ENCODE measurements around the gene RPL5.
"Not testable (repeated sequence)": the region's sequence is repeated elsewhere in the genome, so short reads cannot be mapped to it uniquely, and the experiment has no call there.

RPL5 gene

DNA sequence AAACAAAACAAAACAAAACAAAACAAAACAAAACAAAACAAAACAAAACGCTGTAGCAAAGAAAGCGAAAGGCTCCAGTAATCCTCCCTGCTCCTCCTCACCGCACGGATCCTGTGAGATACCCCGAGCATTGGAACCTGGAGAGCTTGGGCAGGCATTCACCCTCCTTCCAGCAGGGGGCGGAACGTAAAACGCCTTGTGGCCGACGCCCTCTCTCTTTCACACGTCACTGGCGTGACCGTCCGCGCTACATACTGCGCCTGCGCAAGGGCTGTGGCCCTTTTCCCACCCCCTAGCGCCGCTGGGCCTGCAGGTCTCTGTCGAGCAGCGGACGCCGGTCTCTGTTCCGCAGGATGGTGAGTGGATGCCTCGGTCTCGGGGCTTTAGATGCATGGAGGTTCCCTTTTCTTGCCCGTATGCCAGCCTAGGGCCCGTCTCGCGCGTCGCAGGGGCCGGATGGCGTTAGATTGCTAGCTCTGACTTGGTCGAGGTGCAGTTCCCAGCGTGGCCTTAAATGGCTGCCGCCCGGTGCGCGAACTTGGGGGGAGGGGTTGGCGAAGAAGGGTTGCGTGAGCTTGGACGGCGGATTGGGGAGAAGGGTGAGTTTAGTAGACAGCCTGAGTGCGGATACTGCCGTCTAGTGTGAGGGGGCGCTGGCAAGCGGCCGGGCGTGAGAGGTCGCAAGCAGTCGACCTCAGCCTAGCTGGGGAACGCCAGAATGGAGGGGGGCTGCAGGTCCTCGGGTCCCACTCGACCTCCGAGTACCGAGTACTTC is at the start of gene RPL5:
TSS of gene RPL5 (plus strand) at position 279 of the 775 bp plus-strand sequence. CDS start at position 354, 75 bp downstream.
- H3K9me3 ChIP-seq (replicated peaks; ENCODE audit: insufficient read depth, low read length): no peaks in the 10 kb centered on the region
- no peaks in the 10 kb centered on the region; the same call in 1 of the 2 replicates for H3K36me3 ChIP-seq (replicated peaks; ENCODE audit: insufficient read depth, low read length)
- peak within 1 kb of the TSS; percentile 78 for H3K4me2 ChIP-seq (ENCODE audit: low read depth, low read length)
- H3K9me2 ChIP-seq (replicated peaks; ENCODE audit: insufficient read depth, low read length): no peaks in the 10 kb centered on the region
- peaks cover 33% of the 10 kb centered on the region for H4K20me1 ChIP-seq (ENCODE audit: insufficient read depth, low read length)
- peak within 1 kb of the TSS; percentile 63; the same call in 1 of the 2 replicates for H3K27ac ChIP-seq (ENCODE audit: low read length)
- peak within 1 kb of the TSS; percentile 58; the same call in 1 of the 2 replicates for H2AFZ ChIP-seq (ENCODE audit: low read length)
- peak; percentile 91 for DNase-seq
- H3K4me3 ChIP-seq (ENCODE audit: low read length): peak within 1 kb of the TSS; percentile 90
- H3K4me1 ChIP-seq (ENCODE audit: low read length): peaks cover 3% of the 10 kb centered on the region; the same call in 1 of the 2 replicates
- H3K79me2 ChIP-seq (ENCODE audit: low read length): peaks cover 52% of the 10 kb centered on the region
- H3K27me3 ChIP-seq (replicated peaks; ENCODE audit: insufficient read depth, low read length): no peaks in the 10 kb centered on the region
- H3K9ac ChIP-seq (ENCODE audit: low read length): peak within 1 kb of the TSS; percentile 96
- H3F3A ChIP-seq (ENCODE audit: insufficient read depth, low read length): no peaks in the 10 kb centered on the region; the same call in 1 of the 2 replicates
- TF ChIP-seq EZH2phosphoT487 (IDR thresholded peaks at IDR 0.05; ENCODE audit: low read length): no peak
- TF ChIP-seq, protein P1, sequence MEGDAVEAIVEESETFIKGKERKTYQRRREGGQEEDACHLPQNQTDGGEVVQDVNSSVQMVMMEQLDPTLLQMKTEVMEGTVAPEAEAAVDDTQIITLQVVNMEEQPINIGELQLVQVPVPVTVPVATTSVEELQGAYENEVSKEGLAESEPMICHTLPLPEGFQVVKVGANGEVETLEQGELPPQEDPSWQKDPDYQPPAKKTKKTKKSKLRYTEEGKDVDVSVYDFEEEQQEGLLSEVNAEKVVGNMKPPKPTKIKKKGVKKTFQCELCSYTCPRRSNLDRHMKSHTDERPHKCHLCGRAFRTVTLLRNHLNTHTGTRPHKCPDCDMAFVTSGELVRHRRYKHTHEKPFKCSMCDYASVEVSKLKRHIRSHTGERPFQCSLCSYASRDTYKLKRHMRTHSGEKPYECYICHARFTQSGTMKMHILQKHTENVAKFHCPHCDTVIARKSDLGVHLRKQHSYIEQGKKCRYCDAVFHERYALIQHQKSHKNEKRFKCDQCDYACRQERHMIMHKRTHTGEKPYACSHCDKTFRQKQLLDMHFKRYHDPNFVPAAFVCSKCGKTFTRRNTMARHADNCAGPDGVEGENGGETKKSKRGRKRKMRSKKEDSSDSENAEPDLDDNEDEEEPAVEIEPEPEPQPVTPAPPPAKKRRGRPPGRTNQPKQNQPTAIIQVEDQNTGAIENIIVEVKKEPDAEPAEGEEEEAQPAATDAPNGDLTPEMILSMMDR (IDR thresholded peaks at IDR 0.05; ENCODE audit: low read length): peak; percentile 61

DNA sequence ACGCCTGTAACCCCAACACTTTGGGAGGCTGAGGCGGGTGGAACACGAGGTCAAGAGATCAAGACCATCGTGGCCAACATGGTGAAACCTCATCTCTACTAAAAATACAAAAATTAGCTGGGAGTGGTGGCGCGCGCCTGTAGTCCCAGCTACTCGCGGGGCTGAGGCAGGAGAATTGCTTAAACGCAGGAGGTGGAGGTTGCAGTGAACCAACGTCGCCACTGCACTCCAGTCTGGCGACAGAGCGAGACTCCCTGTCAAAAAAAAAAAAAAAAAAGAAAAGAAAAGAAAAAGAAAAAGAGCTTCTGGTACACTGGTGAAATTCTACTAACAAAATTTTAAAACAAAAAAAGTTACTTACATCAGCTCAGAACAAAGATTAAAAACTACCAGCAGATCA is 48.3 kb upstream of the RPL5 start:
- not testable (repeated sequence) for DNase-seq; H4K20me1 ChIP-seq (ENCODE audit: insufficient read depth, low read length); H3K27ac ChIP-seq (ENCODE audit: low read length); H2AFZ ChIP-seq (ENCODE audit: low read length); H3F3A ChIP-seq (ENCODE audit: insufficient read depth, low read length); H3K9ac ChIP-seq (ENCODE audit: low read length); H3K9me3 ChIP-seq (replicated peaks; ENCODE audit: insufficient read depth, low read length); H3K36me3 ChIP-seq (replicated peaks; ENCODE audit: insufficient read depth, low read length); H3K4me1 ChIP-seq (ENCODE audit: low read length); H3K9me2 ChIP-seq (replicated peaks; ENCODE audit: insufficient read depth, low read length); H3K27me3 ChIP-seq (replicated peaks; ENCODE audit: insufficient read depth, low read length)
- peak overlapping the region; percentile 80; the same call in 1 of the 2 replicates for H3K4me3 ChIP-seq (ENCODE audit: low read length)
- peak overlapping the region; percentile 66 for H3K4me2 ChIP-seq (ENCODE audit: low read depth, low read length)
- H3K79me2 ChIP-seq (ENCODE audit: low read length): peaks cover 17% of the 10 kb centered on the region

DNA sequence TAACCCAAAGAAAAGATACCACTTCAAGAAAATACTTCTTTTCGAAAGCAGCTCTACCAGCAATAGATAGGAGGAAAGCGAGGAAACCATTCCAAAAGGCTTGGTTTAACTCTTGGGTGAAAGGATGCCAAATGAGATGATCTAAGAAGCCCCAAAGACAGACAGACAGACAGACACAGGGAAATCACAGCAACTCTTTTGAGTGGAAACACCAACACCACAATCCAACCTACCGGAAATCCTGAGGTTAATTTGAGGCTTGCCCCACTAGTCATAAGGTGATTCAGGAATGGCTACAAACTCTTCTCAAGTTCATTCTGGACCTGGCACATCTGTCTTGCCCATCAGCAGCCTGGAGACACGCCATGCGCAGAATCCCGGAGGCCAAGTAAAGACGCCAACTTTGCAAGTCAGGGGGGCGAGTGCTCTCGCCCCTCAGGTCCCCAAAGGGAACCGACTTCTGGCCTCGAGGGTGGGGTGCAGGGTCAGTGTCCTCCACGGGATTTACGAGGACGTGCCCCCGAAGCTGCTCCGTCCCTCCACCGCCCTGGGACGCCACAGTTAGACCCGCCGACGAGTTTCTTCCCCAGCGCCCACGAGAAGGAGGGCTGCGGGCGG is 47.7 kb upstream of the RPL5 start:
- TF ChIP-seq EZH2phosphoT487 (IDR thresholded peaks at IDR 0.05; ENCODE audit: low read length) (no peak), EZH2 (optimal IDR thresholded peaks at IDR 0.05; ENCODE audit: low read depth, low read length) (no peak)
- TF ChIP-seq, protein P1 (IDR thresholded peaks at IDR 0.05; ENCODE audit: low read length): no peak
- Histone ChIP-seq H3K36me3 (replicated peaks; ENCODE audit: insufficient read depth, low read length) (no peaks in the 10 kb centered on the region), H3K9me2 (replicated peaks; ENCODE audit: insufficient read depth, low read length) (no peaks in the 10 kb centered on the region), H3K9me3 (replicated peaks; ENCODE audit: insufficient read depth, low read length) (no peaks in the 10 kb centered on the region), H4K20me1 (ENCODE audit: insufficient read depth, low read length) (no peaks in the 10 kb centered on the region), H3K4me2 (ENCODE audit: low read depth, low read length) (peak overlapping the region; percentile 66), H3K27ac (ENCODE audit: low read length) (peak overlapping the region; percentile 75; the same call in 1 of the 2 replicates), H3K4me1 (ENCODE audit: low read length) (no peaks in the 10 kb centered on the region), H3F3A (ENCODE audit: insufficient read depth, low read length) (no peaks in the 10 kb centered on the region; the same call in 1 of the 2 replicates), H3K9ac (ENCODE audit: low read length) (peak overlapping the region; percentile 77; the same call in 1 of the 2 replicates), H3K27me3 (replicated peaks; ENCODE audit: insufficient read depth, low read length) (no peaks in the 10 kb centered on the region), H3K4me3 (ENCODE audit: low read length) (peak overlapping the region; percentile 80), H2AFZ (ENCODE audit: low read length) (peak overlapping the region; percentile 48; the same call in 1 of the 2 replicates), H3K79me2 (ENCODE audit: low read length) (peaks cover 17% of the 10 kb centered on the region)
- peak; percentile 52 for DNase-seq
